HG02759 (cell line): ENCODE data around the gene BAIAP2.
"Not testable (repeated sequence)": the region's sequence is repeated elsewhere in the genome, so short reads cannot be mapped to it uniquely, and the experiment has no call there.

Experiments used
- ATAC-seq: cut with Tn5 transposase; IDR thresholded peaks from one replicate; pipeline ENCODE4 v1.9.1; 2021; ENCODE audit warnings: mild to moderate bottlenecking, moderate library complexity; ENCODE audit not compliant: unreplicated experiment

BAIAP2 gene

DNA sequence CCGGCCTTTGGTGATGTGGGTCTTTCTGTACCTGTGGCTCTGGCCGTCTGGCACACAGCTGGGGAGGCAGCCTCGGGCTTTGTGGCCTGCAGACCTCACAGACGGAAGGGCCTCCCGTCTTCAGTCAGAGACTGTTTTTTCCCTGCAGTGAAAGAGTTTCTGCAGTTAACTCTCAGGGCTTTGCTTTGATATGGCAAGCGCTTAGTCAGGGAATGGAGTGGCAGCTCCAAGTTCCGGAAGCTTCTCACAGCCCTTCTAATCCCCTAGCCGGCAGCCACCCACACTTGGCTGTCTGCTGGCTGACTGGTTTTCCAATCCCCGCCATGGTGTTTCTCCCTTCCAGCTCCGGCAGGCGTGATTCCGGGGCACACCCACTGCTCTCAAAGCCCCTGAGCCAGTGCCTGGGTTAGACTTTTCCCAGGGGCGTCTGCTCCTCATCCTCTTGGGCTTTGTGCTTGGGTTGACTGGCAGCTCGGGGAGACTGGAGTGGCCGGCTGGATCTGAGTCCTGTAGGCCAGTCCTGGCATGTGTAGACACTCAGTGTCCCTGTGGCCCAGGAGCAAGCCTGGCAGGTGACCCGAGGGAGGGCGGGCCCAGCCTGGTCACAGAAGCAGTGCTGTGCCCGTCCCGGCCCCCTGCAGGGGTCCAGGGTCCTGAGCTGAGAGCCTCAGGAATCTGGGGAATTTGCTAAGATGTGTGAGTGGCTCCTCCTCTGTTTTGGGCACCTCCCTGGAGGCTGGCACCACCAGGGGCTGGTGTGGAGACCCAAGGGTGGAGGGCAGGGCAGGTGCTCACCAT is 29.9 kb downstream of the BAIAP2 start:
- ATAC-seq = no peak

DNA sequence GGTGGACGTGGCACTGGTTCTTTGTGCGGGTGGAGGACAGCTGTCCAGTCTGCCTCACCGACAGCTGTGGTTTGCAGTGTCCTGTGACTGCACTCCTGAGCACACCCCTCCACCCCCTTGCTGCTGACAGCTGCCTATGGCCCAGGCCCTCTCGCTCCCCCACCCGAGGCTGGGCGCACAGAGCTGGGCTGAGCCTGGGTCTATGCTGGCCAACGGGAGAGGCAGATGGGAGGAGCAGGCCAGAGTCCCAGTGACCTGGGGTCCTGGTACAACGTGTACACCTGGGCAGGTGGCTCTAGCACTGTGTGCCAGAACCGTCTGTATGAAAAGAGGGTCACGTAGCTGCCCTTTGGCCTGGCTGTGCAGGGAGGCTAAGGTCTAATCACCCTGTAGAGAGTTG is 30.5 kb downstream of the BAIAP2 start:
- ATAC-seq = no peak

DNA sequence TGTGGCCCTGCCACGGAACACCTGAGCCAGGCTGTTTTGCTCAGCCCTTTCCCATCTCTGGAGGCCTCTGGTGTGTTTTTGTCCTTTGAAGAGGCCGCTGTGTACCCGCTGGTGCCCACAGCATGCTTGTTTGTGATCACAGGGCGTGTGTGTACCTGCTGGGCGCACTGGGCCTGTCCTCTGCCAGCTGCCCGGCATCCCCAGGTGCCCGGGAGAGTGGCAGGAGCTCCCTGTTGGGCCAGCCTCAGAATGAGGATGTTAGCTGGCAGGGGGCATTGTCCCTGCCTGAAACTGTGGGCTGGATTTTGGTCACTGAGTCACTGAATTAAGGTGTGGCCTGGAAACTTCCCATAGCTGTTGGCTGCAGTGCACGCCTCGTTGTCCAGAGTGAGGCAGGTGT is 31.1 kb downstream of the BAIAP2 start:
- no peak for ATAC-seq

DNA sequence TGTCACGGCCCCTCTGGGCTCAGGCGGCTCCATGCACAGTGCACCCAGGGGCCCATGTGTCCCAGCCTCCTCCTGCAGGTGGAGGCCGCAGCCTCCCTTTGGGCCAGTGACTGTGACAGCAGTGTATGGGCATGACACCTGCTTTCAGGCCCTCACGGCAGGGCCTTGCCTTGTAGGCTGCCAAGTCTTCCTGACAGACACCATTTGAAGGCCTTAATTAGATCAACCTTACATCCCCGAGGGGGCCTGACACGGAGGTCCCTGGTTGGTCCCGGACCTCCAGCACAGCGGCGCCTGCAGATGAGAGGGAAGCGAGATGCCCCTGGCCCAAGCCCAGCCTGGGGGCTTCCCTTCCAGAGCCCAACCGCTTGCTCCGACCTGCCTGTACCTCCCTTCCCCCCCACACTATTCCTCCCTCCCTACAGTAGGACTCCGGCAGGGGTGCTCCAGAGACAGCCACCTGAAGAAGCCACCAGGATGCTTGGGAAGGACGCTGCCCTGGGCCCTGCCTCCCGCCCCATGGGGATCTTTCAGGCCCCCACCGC is 31.9 kb downstream of the BAIAP2 start:
- ATAC-seq = no peak

DNA sequence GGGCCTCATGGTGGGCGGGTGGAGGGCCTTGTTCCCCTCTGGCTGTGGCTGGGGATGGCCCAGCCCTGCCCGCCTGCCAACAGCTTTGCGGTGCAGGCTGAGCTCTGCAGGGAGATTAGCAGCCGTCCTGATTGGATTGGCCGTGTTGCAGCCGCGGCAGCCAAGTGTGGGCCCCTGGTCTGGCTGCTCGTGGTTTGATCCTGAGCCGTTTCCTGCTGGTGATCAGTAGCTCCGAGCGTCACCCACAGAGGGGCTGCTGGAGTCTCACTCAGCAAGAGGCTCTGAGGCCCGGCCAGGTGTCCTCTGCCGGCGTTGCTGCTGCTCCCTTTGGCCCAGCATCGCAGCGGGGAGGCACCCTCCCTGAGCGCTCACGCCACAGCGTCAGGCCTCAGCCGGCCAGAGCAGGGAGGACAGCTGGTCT is 32.5 kb downstream of the BAIAP2 start:
- ATAC-seq = no peak

DNA sequence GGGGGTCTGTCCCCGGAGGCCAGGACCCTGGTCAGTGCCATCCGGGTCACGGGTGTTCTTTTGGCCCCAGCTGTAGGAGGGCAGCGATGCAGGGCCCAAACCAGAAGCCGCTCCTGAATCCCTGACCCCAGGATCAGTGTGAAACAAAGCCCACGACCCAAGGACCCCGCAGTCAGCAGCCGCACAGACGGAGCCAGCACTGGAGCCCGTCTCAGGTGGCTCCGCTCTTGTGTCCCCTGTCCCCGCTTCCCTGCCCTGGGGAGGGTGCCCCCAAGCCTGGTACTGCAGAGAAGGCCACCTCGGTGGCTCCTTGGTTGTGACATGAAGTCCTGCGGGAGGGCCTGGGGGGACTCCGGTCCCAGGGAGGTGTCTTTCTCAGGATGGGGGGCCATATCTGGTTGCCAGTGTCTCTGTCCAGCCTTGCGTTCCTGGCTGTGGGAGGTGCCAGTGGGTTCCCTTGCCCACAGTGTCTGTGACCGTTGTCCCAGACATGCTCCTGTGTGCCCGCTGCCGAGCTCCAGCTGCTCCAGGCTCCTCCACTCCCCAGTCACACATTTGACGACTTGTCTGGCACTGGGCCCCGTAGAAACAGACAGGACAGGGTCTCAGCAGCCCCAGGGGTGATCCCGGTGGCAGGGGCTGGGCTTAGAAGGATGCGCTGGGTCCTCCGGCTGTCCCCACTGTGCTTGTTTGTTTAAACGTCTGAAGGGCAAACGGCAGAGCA is 33.6 kb downstream of the BAIAP2 start:
- ATAC-seq = no peak

DNA sequence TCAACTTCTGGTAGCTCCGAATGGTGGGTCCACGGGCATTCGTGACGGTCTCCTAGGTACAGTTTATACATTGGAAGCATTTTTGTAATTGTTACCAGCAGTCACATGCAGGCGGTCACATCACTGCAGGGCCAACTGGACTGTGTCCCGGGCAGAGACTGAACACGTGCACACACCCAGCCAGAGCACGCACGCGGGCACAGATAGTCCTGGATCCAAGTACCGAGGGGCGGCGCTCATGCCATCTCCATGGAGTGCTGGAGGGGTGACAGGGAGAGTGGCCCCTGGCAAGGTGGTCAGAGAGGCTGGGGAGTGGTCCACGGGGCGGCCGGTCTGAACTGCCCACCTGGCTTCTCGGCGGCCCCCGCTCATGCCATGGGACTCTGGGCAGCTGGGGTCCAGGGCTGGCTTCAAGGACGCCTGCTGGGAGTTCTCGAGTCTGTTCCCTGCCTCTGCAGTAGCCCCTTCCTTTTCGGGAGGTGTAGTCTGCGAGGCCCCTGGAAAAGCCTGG is 34.2 kb downstream of the BAIAP2 start:
- ATAC-seq = no peak

DNA sequence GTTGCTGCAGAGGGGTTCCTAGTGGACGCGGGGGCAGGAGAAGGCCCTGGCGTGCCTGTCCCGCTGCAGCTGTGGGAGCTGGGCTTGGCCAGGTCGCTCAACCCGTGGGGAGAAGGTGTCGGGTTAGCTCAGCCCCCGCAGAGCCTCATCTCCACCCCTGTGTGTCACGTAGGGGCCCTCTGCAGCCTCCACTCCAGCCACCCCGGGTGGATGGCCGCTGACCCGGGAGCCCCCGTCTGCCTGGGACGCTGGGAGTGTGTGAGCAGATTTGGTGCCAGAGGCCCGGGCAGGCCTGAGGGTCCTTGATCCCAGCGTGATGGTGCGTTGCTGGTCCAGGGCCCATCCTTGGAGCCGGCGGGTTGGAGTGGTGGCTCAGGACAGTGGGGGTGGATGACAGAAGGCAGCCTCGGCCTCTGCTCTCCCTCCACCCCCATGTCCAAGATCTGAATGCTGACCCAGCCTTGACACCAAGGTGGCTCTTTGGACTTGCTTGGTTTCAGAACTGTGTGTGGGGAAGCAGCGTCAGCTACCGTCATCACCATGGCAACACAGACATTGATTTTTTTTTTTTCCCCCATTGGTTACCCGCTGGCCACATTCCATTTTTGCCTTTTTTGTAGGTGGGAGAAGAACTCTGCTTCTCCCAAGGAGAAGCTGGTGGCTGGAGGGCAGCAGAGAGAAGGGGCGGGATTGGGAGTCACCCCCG is 35.7 kb downstream of the BAIAP2 start:
- ATAC-seq = no peak

DNA sequence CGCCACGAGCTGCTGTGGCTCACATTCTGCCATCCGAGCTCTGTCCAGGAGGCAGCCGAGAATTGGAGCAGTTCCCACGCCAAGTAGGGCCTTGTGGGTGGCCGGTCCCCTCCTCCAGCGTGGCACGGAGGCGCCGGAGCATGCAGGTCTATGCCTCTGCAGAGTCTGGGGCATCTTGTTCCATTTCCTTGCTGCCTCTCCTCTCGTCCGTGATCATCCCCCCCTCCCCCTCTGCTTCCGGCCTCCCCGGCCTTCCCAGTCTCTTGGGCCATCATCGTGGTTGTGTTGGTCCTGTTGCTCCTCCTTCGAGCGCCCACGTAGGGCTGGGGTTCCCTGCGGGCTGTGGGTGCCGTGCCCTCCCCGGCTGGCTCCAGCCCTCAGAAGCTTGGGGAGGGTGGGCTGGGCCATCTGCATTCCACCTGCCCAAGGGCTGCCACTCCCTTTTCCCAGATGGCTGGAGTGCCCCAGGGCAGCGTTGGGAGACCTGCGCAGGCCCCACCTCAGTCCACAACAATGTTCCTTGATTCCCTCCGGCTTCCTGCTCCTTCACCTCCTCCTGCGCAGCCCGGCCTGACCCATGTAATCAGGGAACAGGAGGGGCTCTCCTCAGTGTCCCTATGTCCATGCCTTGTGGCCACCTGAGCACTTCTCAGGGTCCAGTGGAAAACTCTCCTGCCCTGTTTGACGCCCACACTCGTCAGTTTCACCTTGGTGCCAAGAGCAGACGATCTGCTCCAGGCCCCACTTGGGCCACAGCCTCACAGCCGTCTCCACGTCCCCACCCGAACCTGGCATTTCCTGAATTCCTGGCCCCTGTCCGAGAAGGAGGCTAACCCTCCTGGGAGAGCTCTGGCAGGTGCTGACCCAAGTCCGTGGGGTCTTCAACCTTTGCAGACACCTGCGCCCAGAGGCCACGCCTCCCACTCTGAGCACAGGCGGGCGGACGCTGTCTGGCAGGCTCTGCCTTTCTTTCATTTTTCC is 37.1 kb downstream of the BAIAP2 start:
- ATAC-seq = no peak

DNA sequence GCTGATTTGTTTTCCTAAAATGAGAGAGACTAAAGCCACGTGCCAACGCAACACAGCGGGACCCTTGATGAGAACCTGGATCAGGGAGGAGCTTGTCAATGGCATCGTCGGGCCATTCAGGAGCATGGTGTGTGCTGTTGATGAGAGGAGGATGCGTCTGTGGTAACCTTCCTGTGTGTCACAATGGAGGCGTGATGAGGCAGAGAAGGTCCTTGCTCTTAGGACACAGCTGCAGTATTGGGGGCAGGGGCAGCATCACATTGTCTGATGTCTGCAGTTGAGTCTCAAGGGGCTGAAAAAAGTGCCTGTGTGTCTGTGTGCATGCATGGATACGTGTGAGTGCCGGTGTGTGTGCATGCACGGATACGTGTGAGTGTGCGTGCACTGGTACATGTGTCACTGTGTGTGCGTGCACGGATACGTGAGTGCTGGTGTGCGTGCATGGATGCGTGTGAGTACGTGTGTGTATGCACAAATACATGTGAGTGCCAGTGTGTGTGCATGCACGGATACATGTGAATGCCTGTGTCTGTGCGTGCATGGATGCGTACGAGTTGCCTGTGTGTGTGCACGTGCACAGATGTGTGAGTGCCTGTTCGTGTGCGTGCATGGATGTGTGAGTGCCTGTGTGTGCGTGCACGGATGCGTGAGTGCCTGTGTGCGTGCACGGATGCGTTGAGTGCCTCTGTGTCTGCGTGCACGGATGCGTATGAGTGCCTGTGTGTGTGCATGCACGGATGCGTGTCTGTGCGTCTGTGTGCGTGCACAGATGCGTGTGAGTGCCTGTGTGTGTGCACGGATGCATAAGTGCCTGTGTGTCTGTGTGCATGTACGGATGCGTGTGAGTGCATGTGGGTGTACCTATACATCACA is 39.3 kb downstream of the BAIAP2 start:
- ATAC-seq = no peak

DNA sequence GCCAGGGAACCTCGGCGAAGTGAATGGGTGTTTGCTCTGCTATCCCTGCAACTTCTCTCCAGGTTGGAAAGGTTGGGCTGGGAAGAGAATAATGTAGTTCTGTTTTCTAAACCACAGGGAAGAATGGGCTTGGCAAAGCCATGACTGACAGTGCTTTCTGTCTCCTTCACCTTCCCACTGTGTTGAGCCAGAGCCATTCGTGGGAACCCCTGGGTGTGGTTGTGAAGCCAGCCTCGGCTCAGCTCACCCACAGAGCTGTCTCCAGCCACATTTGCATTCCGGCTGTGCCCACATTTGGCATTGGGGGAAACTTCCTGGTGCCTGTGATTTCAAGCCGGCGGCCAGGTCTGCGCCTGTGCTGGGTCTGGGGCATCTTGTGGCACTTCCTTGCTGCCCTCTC is 39.9 kb downstream of the BAIAP2 start:
- no peak for ATAC-seq

DNA sequence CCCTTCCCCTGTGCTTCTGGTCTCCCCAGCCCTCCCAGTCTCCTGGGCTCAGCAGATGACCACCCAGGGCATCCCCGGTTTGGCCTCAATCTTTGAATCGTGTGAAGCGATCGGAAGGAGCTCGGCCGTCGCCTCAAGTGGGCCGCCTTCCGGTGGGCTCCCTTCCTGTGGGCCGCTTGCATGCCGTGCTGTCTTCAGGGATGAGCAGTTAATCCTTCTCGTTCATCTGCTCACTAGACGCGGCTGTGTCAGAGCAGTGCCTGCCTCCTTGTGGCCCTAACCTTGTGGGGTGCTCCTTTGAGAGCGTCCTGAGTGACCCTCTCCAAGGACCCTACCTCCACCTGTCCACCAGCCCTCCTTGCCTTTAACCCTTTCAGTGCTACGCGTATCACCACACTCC is 40.4 kb downstream of the BAIAP2 start:
- ATAC-seq = no peak

DNA sequence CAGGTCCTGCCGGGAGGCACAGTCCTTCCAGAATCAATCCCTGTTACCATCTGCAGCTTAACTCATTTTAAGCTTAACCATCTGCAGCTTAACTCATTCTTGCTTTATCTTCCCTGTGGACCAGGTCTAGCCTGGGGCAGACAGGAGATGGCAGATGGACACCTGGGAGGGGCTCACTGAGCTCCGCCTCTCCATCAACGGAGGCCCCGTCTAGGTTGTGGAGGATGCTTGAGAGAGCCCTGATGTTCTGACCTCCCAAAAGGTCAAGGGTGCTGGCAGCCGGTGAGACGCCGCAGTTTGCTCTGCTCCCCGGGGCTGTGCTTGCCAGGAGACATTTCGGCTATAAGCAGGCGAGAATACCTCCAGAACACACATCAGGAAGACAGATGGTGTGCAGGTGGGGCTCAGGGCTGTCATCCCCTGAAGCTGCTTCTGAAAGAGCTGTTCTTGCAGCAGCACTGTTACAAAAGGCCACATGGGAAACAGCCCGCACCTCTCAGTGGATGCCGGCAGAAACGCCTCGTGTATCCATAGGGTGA is 41.3 kb downstream of the BAIAP2 start:
- no peak for ATAC-seq

DNA sequence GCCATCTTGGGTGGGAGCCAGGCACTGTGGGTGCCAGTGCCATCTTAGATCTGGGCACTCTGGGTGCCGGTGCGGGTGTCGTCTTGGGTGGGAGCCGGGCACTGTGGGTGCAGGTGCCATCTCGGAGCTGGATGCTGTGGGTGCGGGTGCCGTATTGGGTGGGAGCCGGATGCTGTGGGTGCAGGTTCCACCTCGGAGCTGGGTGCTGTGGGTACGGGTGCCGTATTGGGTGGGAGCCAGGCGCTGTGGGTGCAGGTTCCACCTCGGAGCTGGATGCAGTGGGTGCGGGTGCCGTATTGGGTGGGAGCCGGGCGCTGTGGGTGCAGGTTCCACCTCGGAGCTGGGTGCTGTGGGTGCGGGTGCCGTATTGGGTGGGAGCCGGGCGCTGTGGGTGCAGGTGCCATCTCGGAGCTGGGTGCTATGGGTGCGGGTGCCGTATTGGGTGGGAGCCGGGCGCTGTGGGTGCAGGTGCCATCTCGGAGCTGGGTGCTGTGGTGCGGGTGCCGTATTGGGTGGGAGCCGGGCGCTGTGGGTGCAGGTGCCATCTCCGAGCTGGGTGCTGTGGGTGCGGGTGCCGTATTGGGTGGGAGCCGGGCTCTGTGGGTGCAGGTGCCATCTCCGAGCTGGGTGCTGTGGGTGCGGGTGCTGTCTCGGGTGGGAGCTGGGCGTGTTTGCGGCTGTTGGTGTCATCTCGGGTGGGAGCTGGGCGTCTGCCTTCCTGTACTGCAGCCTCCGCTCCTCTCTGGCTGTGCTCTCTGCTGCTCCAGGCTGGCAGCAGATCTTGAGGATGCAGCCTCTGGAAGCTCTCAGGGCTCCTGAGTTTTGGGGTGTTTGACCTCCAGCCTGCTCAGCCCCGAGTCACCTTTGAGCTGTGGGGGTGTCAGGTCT is 43.3 kb downstream of the BAIAP2 start:
- not testable (repeated sequence) for ATAC-seq

DNA sequence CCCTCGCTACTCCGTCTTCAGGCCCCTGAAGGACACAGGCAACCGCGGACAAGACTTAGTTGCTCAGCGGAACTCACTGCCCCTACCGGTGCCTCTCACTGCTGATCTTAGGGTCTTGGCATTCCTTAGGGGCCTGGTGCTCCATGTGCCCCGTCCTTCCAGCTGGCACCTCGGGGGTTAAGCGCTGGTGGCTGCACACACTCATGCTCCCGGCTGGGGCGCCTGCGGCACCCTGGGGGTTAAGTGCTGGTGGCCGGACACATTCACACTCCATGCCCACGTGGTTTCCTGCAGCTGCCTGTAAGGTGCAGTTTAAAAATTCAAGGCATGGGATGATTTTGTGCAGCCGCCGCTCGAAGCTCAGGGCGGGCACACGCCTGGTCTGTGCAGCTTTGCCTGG is 45.1 kb downstream of the BAIAP2 start:
- ATAC-seq = no peak

DNA sequence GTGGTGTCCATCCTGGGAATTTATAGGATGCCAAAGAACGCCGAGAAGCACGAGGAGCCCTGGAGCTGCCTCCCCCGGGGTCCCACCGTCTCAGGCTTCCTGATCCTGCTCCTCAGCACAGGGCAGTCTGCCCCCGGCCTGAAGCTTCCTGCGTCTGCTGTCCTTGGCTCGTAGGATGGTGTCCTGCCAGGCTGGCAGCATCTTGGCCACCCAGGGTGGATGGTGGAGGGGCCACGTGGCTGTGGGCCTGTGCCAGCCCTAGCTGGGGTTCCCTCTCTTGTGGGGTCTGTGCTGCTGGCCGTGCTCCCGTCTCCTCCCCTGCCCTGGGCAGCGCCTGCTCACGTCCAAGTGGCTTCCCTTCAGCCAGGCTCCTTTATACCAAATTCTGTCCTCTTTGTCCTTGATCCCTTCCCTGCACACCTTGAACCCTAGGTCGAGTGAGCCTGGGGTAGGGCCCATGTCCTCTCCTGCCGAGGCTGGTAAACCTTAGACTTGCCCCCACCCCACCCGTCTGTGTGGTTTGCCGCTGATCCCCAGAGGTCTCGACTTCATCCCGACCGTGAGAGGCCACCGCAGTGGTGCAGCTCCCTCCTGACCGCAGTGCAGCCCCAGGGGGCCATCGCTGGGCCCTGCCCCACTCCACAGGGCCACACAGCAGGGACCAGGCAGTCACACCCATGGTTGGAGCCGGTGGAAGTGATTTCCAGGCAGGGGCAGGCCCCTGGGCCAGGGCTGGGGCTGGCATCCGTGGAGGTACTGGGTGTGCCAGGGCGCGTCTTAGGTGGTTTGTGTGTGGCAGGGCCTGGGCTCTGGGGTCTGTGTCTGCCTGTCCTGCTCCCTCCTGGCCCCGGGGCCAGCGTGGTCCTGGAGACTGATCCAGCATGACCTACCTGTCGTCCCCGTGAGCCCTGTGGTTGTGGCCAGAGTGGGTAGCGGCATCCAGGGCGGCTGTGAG is 46.5 kb downstream of the BAIAP2 start:
- ATAC-seq = no peak
